Esophagus muscularis mucosa (tissue), 3 donors: Measurements from ENCODE around the gene MTOR.

Source experiments
- EP300 ChIP-seq: sonication (generic); formaldehyde crosslinking; IDR thresholded peaks from one replicate; pipeline ENCODE4 v1.6.1; 2017; ENCODE audit warnings: antibody characterized with exemption
- TF ChIP-seq, protein P1 (sequence below), 3 experiments: fragments of 200-600 bp in 2 of 3; fragments of 450-650 bp in 1 of 3; sonication (generic) in 2 of 3; IDR thresholded peaks; one replicate each; pipeline ENCODE4 v1.5.1; 2017 to 2019; ENCODE audit warnings: antibody characterized with exemption in 3 of 3, mild to moderate bottlenecking in 2 of 3, moderate library complexity in 1 of 3

GRCh38 chr1:11156441-11156840 is 105.9 kb downstream of the MTOR start:
- TF ChIP-seq, protein P1, sequence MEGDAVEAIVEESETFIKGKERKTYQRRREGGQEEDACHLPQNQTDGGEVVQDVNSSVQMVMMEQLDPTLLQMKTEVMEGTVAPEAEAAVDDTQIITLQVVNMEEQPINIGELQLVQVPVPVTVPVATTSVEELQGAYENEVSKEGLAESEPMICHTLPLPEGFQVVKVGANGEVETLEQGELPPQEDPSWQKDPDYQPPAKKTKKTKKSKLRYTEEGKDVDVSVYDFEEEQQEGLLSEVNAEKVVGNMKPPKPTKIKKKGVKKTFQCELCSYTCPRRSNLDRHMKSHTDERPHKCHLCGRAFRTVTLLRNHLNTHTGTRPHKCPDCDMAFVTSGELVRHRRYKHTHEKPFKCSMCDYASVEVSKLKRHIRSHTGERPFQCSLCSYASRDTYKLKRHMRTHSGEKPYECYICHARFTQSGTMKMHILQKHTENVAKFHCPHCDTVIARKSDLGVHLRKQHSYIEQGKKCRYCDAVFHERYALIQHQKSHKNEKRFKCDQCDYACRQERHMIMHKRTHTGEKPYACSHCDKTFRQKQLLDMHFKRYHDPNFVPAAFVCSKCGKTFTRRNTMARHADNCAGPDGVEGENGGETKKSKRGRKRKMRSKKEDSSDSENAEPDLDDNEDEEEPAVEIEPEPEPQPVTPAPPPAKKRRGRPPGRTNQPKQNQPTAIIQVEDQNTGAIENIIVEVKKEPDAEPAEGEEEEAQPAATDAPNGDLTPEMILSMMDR (IDR thresholded peaks at IDR 0.05) = no peak
- TF ChIP-seq EP300 = no peak
